ENCODE data around the gene VEGFD.

VEGFD gene

DNA sequence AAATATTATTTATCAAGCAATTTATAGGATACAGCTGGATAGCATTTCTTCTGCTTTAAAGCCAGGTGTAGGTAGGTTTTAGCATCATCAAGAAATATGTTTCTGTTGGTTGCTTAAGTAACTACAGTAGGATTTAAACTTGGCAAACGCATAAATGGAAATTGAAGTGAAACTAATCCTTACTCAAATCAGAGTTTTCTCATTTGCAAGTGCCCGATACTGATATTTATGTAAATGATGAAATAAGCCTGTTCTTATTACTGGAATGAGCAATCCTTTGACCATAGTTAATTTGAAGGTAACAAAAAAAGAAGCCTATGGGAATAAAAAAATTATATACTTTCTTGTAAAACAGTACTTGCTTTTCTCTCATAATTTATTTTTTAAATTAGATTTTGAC, 25.7 kb downstream of the VEGFD start:
- CTCF ChIA-PET: interaction anchor here (1.1 to 5.2 kb wide), 3 partner anchors 10 to 110 kb away, joined by 6 to 33 read pairs (median 10); no protein-coding TSS in a partner anchor
- POLR2A ChIA-PET: interaction anchor here (0.7 kb wide), 1 partner anchor 56 kb away, joined by 6 read pairs; no protein-coding TSS in a partner anchor
- no peaks in the 10 kb centered on the region for H3K4me1 ChIP-seq (ENCODE audit: control insufficient read depth, insufficient read depth, low read length)
- no peak overlapping the region for H3K4me3 ChIP-seq (ENCODE audit: low read depth, low read length)
- H3K36me3 ChIP-seq (ENCODE audit: control insufficient read depth in 2 of 2, insufficient read depth in 1 of 2, low read length in 2 of 2): no peaks in the 10 kb centered on the region
- H3K9me3 ChIP-seq (ENCODE audit: control insufficient read depth, insufficient read depth, low read depth, low read length): no peaks in the 10 kb centered on the region
- TF ChIP-seq RBAK (tag by site-specific recombination; IDR thresholded peaks at IDR 0.05) (no peak), SETDB1 (IDR thresholded peaks at IDR 0.05; ENCODE audit: insufficient read length, low read length) (no peak), ZNF664 (tag by site-specific recombination; IDR thresholded peaks at IDR 0.05) (no peak), EGR2 (tag by site-specific recombination; IDR thresholded peaks at IDR 0.05; ENCODE audit: low read depth) (no peak), ZNF341 (tag by site-specific recombination; IDR thresholded peaks at IDR 0.05; ENCODE audit: low read depth) (no peak), ZFP41 (tag by site-specific recombination; IDR thresholded peaks at IDR 0.05; ENCODE audit: borderline replicate concordance) (no peak), ZNF791 (tag by site-specific recombination; IDR thresholded peaks at IDR 0.05) (no peak), ZBTB21 (tag by site-specific recombination; IDR thresholded peaks at IDR 0.05) (no peak), ZNF426 (tag by site-specific recombination; IDR thresholded peaks at IDR 0.05) (no peak), WT1 (tag by site-specific recombination; IDR thresholded peaks at IDR 0.05) (no peak), ZNF513 (tag by site-specific recombination; IDR thresholded peaks at IDR 0.05) (no peak), ZNF549 (tag by site-specific recombination; IDR thresholded peaks at IDR 0.05) (no peak), MZF1 (tag by site-specific recombination; IDR thresholded peaks at IDR 0.05; ENCODE audit: borderline replicate concordance) (no peak), ZNF37A (tag by site-specific recombination; IDR thresholded peaks at IDR 0.05) (no peak)
- TF ChIP-seq, protein P1, sequence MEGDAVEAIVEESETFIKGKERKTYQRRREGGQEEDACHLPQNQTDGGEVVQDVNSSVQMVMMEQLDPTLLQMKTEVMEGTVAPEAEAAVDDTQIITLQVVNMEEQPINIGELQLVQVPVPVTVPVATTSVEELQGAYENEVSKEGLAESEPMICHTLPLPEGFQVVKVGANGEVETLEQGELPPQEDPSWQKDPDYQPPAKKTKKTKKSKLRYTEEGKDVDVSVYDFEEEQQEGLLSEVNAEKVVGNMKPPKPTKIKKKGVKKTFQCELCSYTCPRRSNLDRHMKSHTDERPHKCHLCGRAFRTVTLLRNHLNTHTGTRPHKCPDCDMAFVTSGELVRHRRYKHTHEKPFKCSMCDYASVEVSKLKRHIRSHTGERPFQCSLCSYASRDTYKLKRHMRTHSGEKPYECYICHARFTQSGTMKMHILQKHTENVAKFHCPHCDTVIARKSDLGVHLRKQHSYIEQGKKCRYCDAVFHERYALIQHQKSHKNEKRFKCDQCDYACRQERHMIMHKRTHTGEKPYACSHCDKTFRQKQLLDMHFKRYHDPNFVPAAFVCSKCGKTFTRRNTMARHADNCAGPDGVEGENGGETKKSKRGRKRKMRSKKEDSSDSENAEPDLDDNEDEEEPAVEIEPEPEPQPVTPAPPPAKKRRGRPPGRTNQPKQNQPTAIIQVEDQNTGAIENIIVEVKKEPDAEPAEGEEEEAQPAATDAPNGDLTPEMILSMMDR (tag by site-specific recombination; IDR thresholded peaks at IDR 0.05): no peak
- TF ChIP-seq, protein P2, sequence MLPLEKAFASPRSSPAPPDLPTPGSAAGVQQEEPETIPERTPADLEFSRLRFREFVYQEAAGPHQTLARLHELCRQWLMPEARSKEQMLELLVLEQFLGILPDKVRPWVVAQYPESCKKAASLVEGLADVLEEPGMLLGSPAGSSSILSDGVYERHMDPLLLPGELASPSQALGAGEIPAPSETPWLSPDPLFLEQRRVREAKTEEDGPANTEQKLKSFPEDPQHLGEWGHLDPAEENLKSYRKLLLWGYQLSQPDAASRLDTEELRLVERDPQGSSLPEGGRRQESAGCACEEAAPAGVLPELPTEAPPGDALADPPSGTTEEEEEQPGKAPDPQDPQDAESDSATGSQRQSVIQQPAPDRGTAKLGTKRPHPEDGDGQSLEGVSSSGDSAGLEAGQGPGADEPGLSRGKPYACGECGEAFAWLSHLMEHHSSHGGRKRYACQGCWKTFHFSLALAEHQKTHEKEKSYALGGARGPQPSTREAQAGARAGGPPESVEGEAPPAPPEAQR (tag by site-specific recombination; IDR thresholded peaks at IDR 0.05): no peak
- TF ChIP-seq, protein P3, sequence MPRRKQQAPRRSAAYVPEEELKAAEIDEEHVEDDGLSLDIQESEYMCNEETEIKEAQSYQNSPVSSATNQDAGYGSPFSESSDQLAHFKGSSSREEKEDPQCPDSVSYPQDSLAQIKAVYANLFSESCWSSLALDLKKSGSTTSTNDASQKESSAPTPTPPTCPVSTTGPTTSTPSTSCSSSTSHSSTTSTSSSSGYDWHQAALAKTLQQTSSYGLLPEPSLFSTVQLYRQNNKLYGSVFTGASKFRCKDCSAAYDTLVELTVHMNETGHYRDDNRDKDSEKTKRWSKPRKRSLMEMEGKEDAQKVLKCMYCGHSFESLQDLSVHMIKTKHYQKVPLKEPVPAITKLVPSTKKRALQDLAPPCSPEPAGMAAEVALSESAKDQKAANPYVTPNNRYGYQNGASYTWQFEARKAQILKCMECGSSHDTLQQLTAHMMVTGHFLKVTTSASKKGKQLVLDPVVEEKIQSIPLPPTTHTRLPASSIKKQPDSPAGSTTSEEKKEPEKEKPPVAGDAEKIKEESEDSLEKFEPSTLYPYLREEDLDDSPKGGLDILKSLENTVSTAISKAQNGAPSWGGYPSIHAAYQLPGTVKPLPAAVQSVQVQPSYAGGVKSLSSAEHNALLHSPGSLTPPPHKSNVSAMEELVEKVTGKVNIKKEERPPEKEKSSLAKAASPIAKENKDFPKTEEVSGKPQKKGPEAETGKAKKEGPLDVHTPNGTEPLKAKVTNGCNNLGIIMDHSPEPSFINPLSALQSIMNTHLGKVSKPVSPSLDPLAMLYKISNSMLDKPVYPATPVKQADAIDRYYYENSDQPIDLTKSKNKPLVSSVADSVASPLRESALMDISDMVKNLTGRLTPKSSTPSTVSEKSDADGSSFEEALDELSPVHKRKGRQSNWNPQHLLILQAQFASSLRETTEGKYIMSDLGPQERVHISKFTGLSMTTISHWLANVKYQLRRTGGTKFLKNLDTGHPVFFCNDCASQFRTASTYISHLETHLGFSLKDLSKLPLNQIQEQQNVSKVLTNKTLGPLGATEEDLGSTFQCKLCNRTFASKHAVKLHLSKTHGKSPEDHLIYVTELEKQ (tag by site-specific recombination; IDR thresholded peaks at IDR 0.05; ENCODE audit: borderline replicate concordance): no peak
- H3K27ac ChIP-seq (ENCODE audit: extremely low read depth, low read depth, low read length): no peak overlapping the region

GRCh38 chrX:15356444-15356843, 27.8 kb downstream of the VEGFD start:
- Histone ChIP-seq H3K9me3 (ENCODE audit: control insufficient read depth, insufficient read depth, low read depth, low read length) (no peaks in the 10 kb centered on the region), H3K36me3 (ENCODE audit: control insufficient read depth in 2 of 2, insufficient read depth in 1 of 2, low read length in 2 of 2) (no peaks in the 10 kb centered on the region), H3K27ac (ENCODE audit: extremely low read depth, low read depth, low read length) (no peak overlapping the region), H3K4me3 (ENCODE audit: low read depth, low read length) (no peak overlapping the region), H3K4me1 (ENCODE audit: control insufficient read depth, insufficient read depth, low read length) (no peaks in the 10 kb centered on the region)
- ChIA-PET CTCF (interaction anchor here (0.5 to 0.7 kb wide), 2 partner anchors 10 to 130 kb away, joined by 4 read pairs; no protein-coding TSS in a partner anchor), POLR2A (no interaction called here)
- no peak for TF ChIP-seq PRDM4 (tag by site-specific recombination; IDR thresholded peaks at IDR 0.05)
- TF ChIP-seq ZBTB1 (tag by site-specific recombination; IDR thresholded peaks at IDR 0.05): no peak
- TF ChIP-seq SP2 (tag by site-specific recombination; IDR thresholded peaks at IDR 0.05): no peak

Data from HEK293 (cell line).